ENCODE measurements around the gene RAD50. TPM values are rescaled to one million over a fixed set of nuclear protein-coding genes. Genes with fewer than 3 reads are reported as not detected.
A peak's percentile ranks its signal among the peaks of the same experiment; 100 is the strongest.
"Not testable (repeated sequence)": the region's sequence is repeated elsewhere in the genome, so short reads cannot be mapped to it uniquely, and the experiment has no call there.

RAD50 gene
- polyA plus RNA-seq, 1 experiment: 25.3 TPM

DNA sequence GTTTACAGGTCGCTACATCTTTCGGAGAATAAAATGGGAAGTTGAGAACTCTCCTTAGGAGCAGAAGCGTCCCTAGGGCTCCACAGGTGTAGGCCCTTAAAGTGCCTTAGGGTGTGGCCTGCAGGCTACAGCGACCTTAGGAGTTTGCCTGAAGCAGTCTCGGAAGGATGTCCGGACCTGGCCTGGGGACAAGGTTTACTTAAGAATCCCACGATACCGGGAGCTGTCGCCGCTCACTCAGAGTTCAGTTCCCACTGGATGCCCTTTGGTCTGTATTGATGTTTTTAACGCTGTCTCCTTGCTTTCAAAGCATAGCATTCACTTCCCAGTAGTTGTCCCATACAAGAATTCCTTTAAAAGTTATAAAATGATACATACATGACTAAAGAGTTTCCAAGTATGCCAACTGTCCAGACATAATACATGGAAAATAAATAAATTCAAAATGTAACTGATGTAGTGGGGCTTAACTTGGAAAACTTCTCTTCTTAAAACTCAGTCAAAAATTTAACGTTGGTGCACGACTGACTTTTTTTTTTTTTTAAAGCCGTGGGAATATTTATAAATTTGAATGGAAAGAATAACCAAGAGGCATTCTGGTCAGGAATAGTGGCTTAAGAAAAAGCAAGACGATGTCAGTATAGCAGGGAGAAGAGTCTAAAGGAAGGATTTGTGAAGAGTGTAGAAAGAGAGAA is 848 bp downstream of the RAD50 start:
- DNase-seq (ENCODE audit: low read depth, low spot score): no peak
- H3K27ac ChIP-seq (ENCODE audit: low read depth, low read length): peak overlapping the region; percentile 88
- ChIA-PET CTCF (interaction anchor here (0.7 kb wide), 2 partner anchors 179 to 272 kb away, joined by 3 to 5 read pairs; no protein-coding TSS in a partner anchor), POLR2A (interaction anchor here (0.6 to 1.1 kb wide), 4 partner anchors 47 to 170 kb away, joined by 3 to 4 read pairs (median 3); no protein-coding TSS in a partner anchor)
- H3K27me3 ChIP-seq (ENCODE audit: control insufficient read depth, insufficient read depth, low read length): no peaks in the 10 kb centered on the region
- TF ChIP-seq, protein P1, sequence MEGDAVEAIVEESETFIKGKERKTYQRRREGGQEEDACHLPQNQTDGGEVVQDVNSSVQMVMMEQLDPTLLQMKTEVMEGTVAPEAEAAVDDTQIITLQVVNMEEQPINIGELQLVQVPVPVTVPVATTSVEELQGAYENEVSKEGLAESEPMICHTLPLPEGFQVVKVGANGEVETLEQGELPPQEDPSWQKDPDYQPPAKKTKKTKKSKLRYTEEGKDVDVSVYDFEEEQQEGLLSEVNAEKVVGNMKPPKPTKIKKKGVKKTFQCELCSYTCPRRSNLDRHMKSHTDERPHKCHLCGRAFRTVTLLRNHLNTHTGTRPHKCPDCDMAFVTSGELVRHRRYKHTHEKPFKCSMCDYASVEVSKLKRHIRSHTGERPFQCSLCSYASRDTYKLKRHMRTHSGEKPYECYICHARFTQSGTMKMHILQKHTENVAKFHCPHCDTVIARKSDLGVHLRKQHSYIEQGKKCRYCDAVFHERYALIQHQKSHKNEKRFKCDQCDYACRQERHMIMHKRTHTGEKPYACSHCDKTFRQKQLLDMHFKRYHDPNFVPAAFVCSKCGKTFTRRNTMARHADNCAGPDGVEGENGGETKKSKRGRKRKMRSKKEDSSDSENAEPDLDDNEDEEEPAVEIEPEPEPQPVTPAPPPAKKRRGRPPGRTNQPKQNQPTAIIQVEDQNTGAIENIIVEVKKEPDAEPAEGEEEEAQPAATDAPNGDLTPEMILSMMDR (IDR thresholded peaks at IDR 0.05; ENCODE audit: low read depth, low read length): no peak
- peak overlapping the region; percentile 78 for H3K4me3 ChIP-seq (ENCODE audit: low read depth, low read length)
- no peaks in the 10 kb centered on the region; the same call in 1 of the 2 replicates for H3K9me3 ChIP-seq (ENCODE audit: control insufficient read depth, insufficient read depth, low read length)

DNA sequence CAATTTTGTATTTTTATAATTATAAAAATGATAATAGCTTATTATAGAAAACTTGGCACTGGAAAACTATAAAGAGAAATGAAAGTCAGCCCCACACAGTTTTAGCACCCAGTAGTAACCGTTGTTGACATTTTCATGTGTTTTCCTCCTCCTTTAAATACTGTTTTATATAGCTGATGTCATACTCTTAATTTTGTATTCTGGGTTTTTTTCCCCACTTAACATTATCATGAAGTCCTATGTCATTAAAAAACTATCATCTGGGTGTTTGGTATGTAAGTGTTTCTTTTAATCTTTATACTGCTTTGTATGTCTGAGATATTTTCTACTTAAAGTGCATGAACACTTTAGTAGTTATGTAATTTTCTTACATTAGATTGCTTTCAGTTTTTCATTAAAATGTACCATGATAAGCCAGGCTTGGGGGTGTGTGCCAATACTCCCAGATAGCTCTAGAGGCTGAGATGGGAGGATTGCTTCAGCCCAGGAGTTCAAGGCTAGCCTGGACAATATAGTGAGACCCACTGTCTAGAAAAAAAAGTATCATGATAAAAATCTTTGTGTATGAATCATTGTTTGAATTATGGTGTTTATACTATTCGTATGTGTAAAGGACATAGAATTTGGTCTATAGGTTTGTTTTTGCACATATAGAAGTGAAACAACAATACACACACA is 2.7 kb downstream of the RAD50 start:
- Histone ChIP-seq H3K4me3 (ENCODE audit: low read depth, low read length) (no peak overlapping the region), H3K9me3 (ENCODE audit: control insufficient read depth, insufficient read depth, low read length) (peaks cover under 1% of the 10 kb centered on the region), H3K27ac (ENCODE audit: low read depth, low read length) (no peak overlapping the region), H3K27me3 (ENCODE audit: control insufficient read depth, insufficient read depth, low read length) (no peaks in the 10 kb centered on the region)
- TF ChIP-seq, protein P1 (IDR thresholded peaks at IDR 0.05; ENCODE audit: low read depth, low read length): no peak
- ChIA-PET POLR2A (no interaction called here), CTCF (no interaction called here)
- DNase-seq (ENCODE audit: low read depth, low spot score): no peak

DNA sequence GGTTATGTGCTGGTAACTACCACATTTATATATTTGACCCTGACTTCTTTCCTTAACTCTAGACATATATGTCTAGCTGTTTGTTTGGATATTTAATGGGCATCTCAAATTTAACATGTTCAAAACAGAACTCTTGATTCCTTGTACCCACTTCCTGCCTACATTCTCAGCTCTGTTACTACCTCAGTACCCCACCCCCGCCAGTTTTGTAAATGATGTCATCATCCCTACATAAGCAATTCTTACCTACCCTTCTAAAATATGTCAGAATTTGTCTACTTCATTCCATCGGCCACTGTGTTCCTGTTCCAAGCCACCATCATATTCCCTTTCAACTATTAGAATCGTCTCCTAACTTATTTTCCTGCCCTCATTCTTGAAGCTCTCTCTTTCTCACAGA is 4.8 kb downstream of the RAD50 start:
- no peak overlapping the region for H3K4me3 ChIP-seq (ENCODE audit: low read depth, low read length)
- POLR2A ChIA-PET: no interaction called here
- peaks cover 2% of the 10 kb centered on the region for H3K9me3 ChIP-seq (ENCODE audit: control insufficient read depth, insufficient read depth, low read length)
- CTCF ChIA-PET: interaction anchor here (0.6 to 1.1 kb wide), 3 partner anchors 11 to 175 kb away, joined by 4 read pairs; no protein-coding TSS in a partner anchor
- TF ChIP-seq, protein P1 (IDR thresholded peaks at IDR 0.05; ENCODE audit: low read depth, low read length): no peak
- no peak for DNase-seq (ENCODE audit: low read depth, low spot score)
- H3K27me3 ChIP-seq (ENCODE audit: control insufficient read depth, insufficient read depth, low read length): no peaks in the 10 kb centered on the region
- H3K27ac ChIP-seq (ENCODE audit: low read depth, low read length): no peak overlapping the region

DNA sequence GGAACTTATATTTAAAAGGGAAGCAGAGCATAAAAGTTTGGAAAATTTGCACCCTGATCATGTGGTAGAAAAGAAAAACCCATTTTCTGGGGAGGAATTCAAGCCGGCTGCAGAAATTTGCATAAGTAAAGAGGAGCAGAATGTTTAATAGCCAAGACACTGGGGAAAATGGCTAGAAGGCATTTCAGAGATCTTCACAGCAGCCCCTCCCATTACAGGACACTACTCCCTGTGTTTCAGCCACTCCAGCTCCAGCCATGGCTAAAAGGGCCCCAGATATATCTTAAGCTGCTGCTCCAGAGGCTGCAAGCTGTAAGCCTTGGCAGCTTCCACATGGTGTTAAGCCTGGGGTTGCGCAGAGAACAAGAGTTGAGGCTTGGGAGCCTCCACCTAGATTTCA is 7.8 kb downstream of the RAD50 start:
- H3K27me3 ChIP-seq (ENCODE audit: control insufficient read depth, insufficient read depth, low read length); H3K27ac ChIP-seq (ENCODE audit: low read depth, low read length); DNase-seq (ENCODE audit: low read depth, low spot score); H3K4me3 ChIP-seq (ENCODE audit: low read depth, low read length); POLR2A ChIA-PET; H3K9me3 ChIP-seq (ENCODE audit: control insufficient read depth, insufficient read depth, low read length): not testable (repeated sequence)
- CTCF ChIA-PET: interaction anchor here (0.6 kb wide), 1 partner anchor 14 kb away, joined by 3 read pairs; no protein-coding TSS in a partner anchor

DNA sequence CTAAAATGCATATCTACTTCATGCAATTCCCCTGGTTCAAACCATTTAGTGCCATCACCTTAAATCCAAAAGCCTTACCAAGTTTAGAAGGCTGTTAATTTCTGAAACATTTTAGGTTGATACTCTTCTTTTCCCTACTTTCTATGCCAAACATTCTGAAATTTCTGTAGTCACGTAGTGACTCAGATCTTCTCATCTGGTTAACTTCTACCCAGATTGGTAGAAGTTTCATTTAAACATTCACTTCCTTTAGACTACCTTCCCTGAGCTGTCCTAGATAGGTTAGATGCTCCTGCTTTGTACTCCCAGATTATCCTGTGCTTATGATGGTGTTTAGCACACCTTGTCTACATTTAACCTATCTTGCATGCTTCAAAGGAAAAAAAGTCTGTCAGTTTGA is 9.9 kb downstream of the RAD50 start:
- Histone ChIP-seq H3K4me3 (ENCODE audit: low read depth, low read length) (no peak overlapping the region), H3K27me3 (ENCODE audit: control insufficient read depth, insufficient read depth, low read length) (no peaks in the 10 kb centered on the region), H3K9me3 (ENCODE audit: control insufficient read depth, insufficient read depth, low read length) (peaks cover 2% of the 10 kb centered on the region; the same call in 1 of the 2 replicates), H3K27ac (ENCODE audit: low read depth, low read length) (no peak overlapping the region)
- POLR2A ChIA-PET: no interaction called here
- CTCF ChIA-PET: interaction anchor here (1.2 kb wide), 1 partner anchor 180 kb away, joined by 3 read pairs; no protein-coding TSS in a partner anchor
- no peak for DNase-seq (ENCODE audit: low read depth, low spot score)
- TF ChIP-seq, protein P1 (IDR thresholded peaks at IDR 0.05; ENCODE audit: low read depth, low read length): no peak
